Measurements from ENCODE around the gene ECM1. TPM values are rescaled to one million over a fixed set of nuclear protein-coding genes. Genes with fewer than 3 reads are reported as not detected.

Gene ECM1
- polyA plus RNA-seq, 1 donor, result 4.6 TPM

DNA sequence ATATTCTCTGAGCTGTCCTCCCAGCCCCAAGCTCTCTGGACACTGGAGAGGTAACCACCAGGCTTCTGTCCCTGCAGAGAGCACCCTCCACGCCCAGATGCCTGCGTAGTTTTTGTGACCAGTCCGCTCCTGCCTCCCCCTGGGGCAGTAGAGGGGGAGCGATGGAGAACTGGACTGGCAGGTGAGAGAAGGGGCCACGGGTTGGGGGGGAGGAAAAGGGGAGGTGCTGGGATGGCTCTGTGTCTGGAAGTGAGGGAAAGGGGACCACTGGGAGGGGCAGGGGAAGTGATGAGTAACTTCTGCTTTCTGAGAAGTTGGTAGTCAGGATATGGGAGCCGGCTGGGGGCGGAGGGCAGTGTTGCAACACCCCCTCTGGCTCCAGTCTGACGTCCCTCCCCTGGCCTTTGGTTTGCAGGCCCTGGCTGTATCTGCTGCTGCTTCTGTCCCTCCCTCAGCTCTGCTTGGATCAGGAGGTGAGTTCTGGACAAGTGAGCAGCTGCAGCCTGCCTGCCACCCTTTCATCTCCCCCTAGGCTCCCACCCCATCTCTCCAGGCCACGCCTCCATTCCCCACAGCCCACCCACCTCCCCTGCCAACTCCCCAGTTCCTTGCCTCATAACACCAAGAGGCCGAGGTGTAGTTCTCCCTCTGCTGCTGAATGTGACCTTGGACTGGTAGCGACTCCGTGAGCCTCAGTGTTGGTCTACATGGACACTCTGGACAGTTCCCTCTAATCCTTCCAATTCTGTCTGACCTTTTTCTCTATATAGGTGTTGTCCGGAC is 44.4 kb downstream of the ECM1 start:
- H3K4me3 ChIP-seq (ENCODE audit: low read length), result no peak overlapping the region

DNA sequence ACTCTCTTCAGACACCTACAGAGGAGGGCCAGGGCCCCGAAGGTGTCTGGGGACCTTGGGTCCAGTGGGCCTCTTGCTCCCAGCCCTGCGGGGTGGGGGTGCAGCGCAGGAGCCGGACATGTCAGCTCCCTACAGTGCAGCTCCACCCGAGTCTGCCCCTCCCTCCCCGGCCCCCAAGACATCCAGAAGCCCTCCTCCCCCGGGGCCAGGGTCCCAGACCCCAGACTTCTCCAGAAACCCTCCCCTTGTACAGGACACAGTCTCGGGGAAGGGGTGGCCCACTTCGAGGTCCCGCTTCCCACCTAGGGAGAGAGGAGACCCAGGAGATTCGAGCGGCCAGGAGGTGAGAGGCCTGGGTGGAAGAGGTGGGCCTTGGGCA is 45.0 kb downstream of the ECM1 start:
- peaks cover 18% of the 10 kb centered on the region for H3K4me1 ChIP-seq (ENCODE audit: control insufficient read depth, insufficient read depth, low read length)
- no peaks in the 10 kb centered on the region for H3K9me3 ChIP-seq (ENCODE audit: control insufficient read depth, low read depth, low read length)
- no peak for DNase-seq
- peaks cover 15% of the 10 kb centered on the region for H3K27me3 ChIP-seq (ENCODE audit: control insufficient read depth, insufficient read depth, low read length)
- no peak overlapping the region for H3K4me3 ChIP-seq (ENCODE audit: low read length)
- H3K36me3 ChIP-seq (ENCODE audit: control insufficient read depth, insufficient read depth, low read length), result peaks cover 6% of the 10 kb centered on the region
- peak overlapping the region; percentile 55 for H3K27ac ChIP-seq (ENCODE audit: low read length)
- WGBS (ENCODE audit: insufficient coverage, low lambda C conversion rate), result no CpG with 5 or more reads among the region's 12 CpGs

More for the DNA sequence above, 44.4 kb downstream of the ECM1 start:
- no CpG with 5 or more reads among the region's 13 CpGs for WGBS (ENCODE audit: insufficient coverage, low lambda C conversion rate)
- H3K36me3 ChIP-seq (ENCODE audit: control insufficient read depth, insufficient read depth, low read length), result peaks cover 6% of the 10 kb centered on the region
- peaks cover 18% of the 10 kb centered on the region for H3K4me1 ChIP-seq (ENCODE audit: control insufficient read depth, insufficient read depth, low read length)
- DNase-seq, result peak; percentile 86 to 88
- H3K27me3 ChIP-seq (ENCODE audit: control insufficient read depth, insufficient read depth, low read length), result peaks cover 15% of the 10 kb centered on the region
- H3K9me3 ChIP-seq (ENCODE audit: control insufficient read depth, low read depth, low read length), result no peaks in the 10 kb centered on the region
- peak overlapping the region; percentile 55 for H3K27ac ChIP-seq (ENCODE audit: low read length)

DNA sequence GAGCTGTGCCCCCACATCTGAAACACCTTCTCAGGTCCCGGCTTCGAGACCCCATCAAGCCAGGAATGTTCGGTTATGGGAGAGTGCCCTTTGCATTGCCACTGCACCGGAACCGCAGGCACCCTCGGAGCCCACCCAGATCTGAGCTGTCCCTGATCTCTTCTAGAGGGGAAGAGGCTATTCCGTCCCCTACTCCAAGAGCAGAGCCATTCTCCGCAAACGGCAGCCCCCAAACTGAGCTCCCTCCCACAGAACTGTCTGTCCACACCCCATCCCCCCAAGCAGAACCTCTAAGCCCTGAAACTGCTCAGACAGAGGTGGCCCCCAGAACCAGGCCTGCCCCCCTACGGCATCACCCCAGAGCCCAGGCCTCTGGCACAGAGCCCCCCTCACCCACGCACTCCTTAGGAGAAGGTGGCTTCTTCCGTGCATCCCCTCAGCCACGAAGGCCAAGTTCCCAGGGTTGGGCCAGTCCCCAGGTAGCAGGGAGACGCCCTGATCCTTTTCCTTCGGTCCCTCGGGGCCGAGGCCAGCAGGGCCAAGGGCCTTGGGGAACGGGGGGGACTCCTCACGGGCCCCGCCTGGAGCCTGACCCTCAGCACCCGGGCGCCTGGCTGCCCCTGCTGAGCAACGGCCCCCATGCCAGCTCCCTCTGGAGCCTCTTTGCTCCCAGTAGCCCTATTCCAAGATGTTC is 45.6 kb downstream of the ECM1 start:
- peaks cover 13% of the 10 kb centered on the region for H3K27me3 ChIP-seq (ENCODE audit: control insufficient read depth, insufficient read depth, low read length)
- peaks cover 15% of the 10 kb centered on the region for H3K4me1 ChIP-seq (ENCODE audit: control insufficient read depth, insufficient read depth, low read length)
- H3K36me3 ChIP-seq (ENCODE audit: control insufficient read depth, insufficient read depth, low read length), result peaks cover 6% of the 10 kb centered on the region
- H3K27ac ChIP-seq (ENCODE audit: low read length), result no peak overlapping the region
- no peaks in the 10 kb centered on the region for H3K9me3 ChIP-seq (ENCODE audit: control insufficient read depth, low read depth, low read length)
- DNase-seq, result no peak
- no peak overlapping the region for H3K4me3 ChIP-seq (ENCODE audit: low read length)
- WGBS (ENCODE audit: insufficient coverage, low lambda C conversion rate), result no CpG with 5 or more reads among the region's 23 CpGs

DNA sequence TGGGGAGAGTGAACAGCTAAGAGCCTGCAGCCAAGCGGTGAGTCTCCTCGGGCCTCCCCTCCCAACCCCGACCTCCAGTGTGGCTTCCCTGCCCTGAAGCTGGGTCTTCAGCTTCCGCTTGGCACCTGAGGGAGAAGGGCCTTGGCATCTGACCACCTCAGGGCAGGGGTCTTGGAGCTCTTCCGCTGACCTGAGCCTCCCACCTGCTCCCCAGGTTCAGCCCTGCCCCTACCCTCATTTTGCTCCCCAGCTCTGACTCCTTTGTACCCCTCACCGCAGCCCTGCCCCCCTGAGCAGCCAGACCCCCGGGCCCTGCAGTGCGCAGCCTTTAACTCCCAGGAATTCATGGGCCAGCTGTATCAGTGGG is 46.2 kb downstream of the ECM1 start:
- no peak for DNase-seq
- H3K36me3 ChIP-seq (ENCODE audit: control insufficient read depth, insufficient read depth, low read length), result peaks cover 6% of the 10 kb centered on the region
- H3K4me3 ChIP-seq (ENCODE audit: low read length), result no peak overlapping the region
- peaks cover 14% of the 10 kb centered on the region for H3K4me1 ChIP-seq (ENCODE audit: control insufficient read depth, insufficient read depth, low read length)
- no peaks in the 10 kb centered on the region for H3K9me3 ChIP-seq (ENCODE audit: control insufficient read depth, low read depth, low read length)
- WGBS (ENCODE audit: insufficient coverage, low lambda C conversion rate), result no CpG with 5 or more reads among the region's 8 CpGs
- H3K27me3 ChIP-seq (ENCODE audit: control insufficient read depth, insufficient read depth, low read length), result peaks cover 12% of the 10 kb centered on the region
- H3K27ac ChIP-seq (ENCODE audit: low read length), result no peak overlapping the region

DNA sequence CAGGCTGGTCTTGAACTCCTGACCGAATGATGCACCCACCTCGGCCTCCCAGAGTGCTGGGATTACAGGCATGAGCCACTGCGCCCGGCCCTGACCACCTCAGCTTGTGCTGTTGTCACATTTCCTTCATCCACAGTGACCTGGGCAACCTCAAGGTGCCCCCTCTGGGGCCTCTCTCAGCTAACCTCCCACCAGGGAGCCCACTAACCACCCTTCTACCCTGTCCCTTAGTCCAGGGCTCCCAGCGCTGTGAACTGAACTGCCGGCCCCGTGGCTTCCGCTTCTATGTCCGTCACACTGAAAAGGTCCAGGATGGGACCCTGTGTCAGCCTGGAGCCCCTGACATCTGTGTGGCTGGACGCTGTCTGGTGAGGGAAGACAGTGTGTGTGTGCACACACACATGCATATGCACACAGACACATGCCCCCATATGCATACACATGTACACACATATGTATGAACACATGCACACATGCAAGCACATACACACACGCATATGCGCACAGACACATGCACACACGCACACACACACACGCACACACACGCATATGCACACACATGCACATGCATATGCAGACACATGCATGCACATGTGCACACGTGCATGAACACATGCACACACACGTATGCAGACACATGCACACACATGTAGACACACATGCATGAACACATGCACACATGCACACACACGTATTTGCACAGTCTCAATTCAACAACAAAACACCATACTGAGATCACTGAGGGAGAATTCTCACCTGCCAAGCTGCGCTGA is 47.5 kb downstream of the ECM1 start:
- H3K27me3 ChIP-seq (ENCODE audit: control insufficient read depth, insufficient read depth, low read length), result peaks cover 3% of the 10 kb centered on the region
- no peak overlapping the region for H3K4me3 ChIP-seq (ENCODE audit: low read length)
- no CpG with 5 or more reads among the region's 19 CpGs for WGBS (ENCODE audit: insufficient coverage, low lambda C conversion rate)
- no peak overlapping the region for H3K27ac ChIP-seq (ENCODE audit: low read length)
- H3K9me3 ChIP-seq (ENCODE audit: control insufficient read depth, low read depth, low read length), result no peaks in the 10 kb centered on the region
- peaks cover 18% of the 10 kb centered on the region for H3K4me1 ChIP-seq (ENCODE audit: control insufficient read depth, insufficient read depth, low read length)
- no peak for DNase-seq
- peaks cover 6% of the 10 kb centered on the region for H3K36me3 ChIP-seq (ENCODE audit: control insufficient read depth, insufficient read depth, low read length)

DNA sequence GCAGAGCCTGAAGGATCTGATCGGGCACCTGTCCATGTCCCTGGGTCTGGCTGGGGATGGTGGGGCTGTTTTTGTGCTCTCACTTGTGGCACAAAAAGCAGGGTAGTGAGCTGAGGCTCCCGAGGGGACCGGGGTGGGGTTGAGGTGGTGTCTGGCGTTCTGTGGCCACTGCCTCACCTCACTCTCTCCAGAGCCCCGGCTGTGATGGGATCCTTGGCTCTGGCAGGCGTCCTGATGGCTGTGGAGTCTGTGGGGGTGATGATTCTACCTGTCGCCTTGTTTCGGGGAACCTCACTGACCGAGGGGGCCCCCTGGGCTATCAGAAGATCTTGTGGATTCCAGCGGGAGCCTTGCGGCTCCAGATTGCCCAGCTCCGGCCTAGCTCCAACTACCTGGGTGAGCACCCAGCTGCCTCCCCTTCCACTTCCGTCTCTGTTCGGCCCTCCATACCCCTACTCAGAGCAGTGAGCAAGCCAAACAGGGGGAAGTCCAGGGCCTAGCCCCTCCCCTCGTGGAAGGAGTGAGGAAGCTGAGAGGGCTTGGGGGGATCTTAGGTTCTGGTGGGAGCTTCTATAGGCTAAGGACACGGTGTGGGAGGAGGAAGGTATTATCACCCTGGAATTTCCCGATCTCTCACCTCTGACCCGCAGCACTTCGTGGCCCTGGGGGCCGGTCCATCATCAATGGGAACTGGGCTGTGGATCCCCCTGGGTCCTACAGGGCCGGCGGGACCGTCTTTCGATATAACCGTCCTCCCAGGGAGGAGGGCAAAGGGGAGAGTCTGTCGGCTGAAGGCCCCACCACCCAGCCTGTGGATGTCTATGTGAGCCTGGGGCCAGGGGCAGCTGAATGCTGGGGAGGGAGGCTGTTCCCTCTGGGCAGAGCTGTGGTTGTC is 48.3 kb downstream of the ECM1 start:
- peaks cover 6% of the 10 kb centered on the region for H3K36me3 ChIP-seq (ENCODE audit: control insufficient read depth, insufficient read depth, low read length)
- H3K27ac ChIP-seq (ENCODE audit: low read length), result no peak overlapping the region
- H3K9me3 ChIP-seq (ENCODE audit: control insufficient read depth, low read depth, low read length), result no peaks in the 10 kb centered on the region
- no CpG with 5 or more reads among the region's 26 CpGs for WGBS (ENCODE audit: insufficient coverage, low lambda C conversion rate)
- no peaks in the 10 kb centered on the region for H3K27me3 ChIP-seq (ENCODE audit: control insufficient read depth, insufficient read depth, low read length)
- H3K4me1 ChIP-seq (ENCODE audit: control insufficient read depth, insufficient read depth, low read length), result peaks cover 23% of the 10 kb centered on the region
- DNase-seq, result no peak
- no peak overlapping the region for H3K4me3 ChIP-seq (ENCODE audit: low read length)

DNA sequence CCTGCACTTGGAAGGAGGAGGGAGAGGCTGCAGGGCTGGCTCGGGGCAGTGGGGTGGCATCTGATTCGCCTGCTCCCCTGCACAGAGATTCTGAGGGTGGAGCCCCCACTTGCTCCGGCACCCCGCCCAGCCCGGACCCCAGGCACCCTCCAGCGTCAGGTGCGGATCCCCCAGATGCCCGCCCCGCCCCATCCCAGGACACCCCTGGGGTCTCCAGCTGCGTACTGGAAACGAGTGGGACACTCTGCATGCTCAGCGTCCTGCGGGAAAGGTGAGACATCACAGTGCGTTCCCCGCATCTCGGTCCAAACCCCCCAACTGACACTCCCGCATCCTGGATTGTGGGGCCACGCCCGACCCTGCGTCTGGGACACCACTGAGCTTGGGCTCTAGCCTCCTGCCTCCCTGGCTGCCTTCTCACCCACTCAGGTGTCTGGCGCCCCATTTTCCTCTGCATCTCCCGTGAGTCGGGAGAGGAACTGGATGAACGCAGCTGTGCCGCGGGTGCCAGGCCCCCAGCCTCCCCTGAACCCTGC is 49.2 kb downstream of the ECM1 start:
- no peak for DNase-seq
- Histone ChIP-seq H3K27ac (ENCODE audit: low read length) (no peak overlapping the region), H3K27me3 (ENCODE audit: control insufficient read depth, insufficient read depth, low read length) (no peaks in the 10 kb centered on the region), H3K4me1 (ENCODE audit: control insufficient read depth, insufficient read depth, low read length) (peaks cover 27% of the 10 kb centered on the region), H3K9me3 (ENCODE audit: control insufficient read depth, low read depth, low read length) (no peaks in the 10 kb centered on the region), H3K4me3 (ENCODE audit: low read length) (no peak overlapping the region), H3K36me3 (ENCODE audit: control insufficient read depth, insufficient read depth, low read length) (peaks cover 6% of the 10 kb centered on the region)
- WGBS (ENCODE audit: insufficient coverage, low lambda C conversion rate), result no CpG with 5 or more reads among the region's 26 CpGs

- H3K36me3 ChIP-seq (ENCODE audit: control insufficient read depth, insufficient read depth, low read length), result peaks cover 6% of the 10 kb centered on the region
- no peak overlapping the region for H3K4me3 ChIP-seq (ENCODE audit: low read length)
- no peak overlapping the region for H3K27ac ChIP-seq (ENCODE audit: low read length)
- H3K27me3 ChIP-seq (ENCODE audit: control insufficient read depth, insufficient read depth, low read length), result no peaks in the 10 kb centered on the region
- H3K4me1 ChIP-seq (ENCODE audit: control insufficient read depth, insufficient read depth, low read length), result peaks cover 28% of the 10 kb centered on the region
- H3K9me3 ChIP-seq (ENCODE audit: control insufficient read depth, low read depth, low read length), result no peaks in the 10 kb centered on the region
- no peak for DNase-seq
- no CpG with 5 or more reads among the region's 15 CpGs for WGBS (ENCODE audit: insufficient coverage, low lambda C conversion rate)
Measured at GRCh38 chr1:150557813-150558212, 49.9 kb downstream of the ECM1 start.

GRCh38 chr1:150558303-150558704 is 50.4 kb downstream of the ECM1 start:
- DNase-seq, result no peak
- H3K27ac ChIP-seq (ENCODE audit: low read length), result no peak overlapping the region
- H3K36me3 ChIP-seq (ENCODE audit: control insufficient read depth, insufficient read depth, low read length), result peaks cover 6% of the 10 kb centered on the region
- no CpG with 5 or more reads among the region's 15 CpGs for WGBS (ENCODE audit: insufficient coverage, low lambda C conversion rate)
- no peaks in the 10 kb centered on the region for H3K27me3 ChIP-seq (ENCODE audit: control insufficient read depth, insufficient read depth, low read length)
- no peaks in the 10 kb centered on the region for H3K9me3 ChIP-seq (ENCODE audit: control insufficient read depth, low read depth, low read length)
- peaks cover 28% of the 10 kb centered on the region for H3K4me1 ChIP-seq (ENCODE audit: control insufficient read depth, insufficient read depth, low read length)
- no peak overlapping the region for H3K4me3 ChIP-seq (ENCODE audit: low read length)
